IMR-90 (cell line): Measurements from ENCODE around the gene CRYGA. TPM values are rescaled to one million over a fixed set of nuclear protein-coding genes. Genes with fewer than 3 reads are reported as not detected.

Source experiments
- ATAC-seq: fragments of 200-7000 bp; cut with Tn5 transposase; 2 replicates; pipeline ENCODE4 v1.9.1; 2020; ENCODE audit warnings: low read depth, mild to moderate bottlenecking, moderate library complexity
- BruUV-seq: library from RNA; stranded (reverse); fragments of 400-500 nt; replicated peaks from 2 replicates; lab custom pipeline; 2021; lab: Mats Ljungman, UMichigan
- CTCF ChIA-PET: fragments of 300-600 bp; formaldehyde crosslinking; extraction: SDS; loops from one replicate; lab custom pipeline; 2021; ENCODE audit warnings: antibody characterized with exemption; lab: Yijun Ruan, JAX
- POLR2A ChIA-PET: fragments of 300-600 bp; sonication (Branson Sonifier 250); formaldehyde crosslinking; loops from one replicate; lab custom pipeline; 2022; ENCODE audit warnings: antibody characterized with exemption; ENCODE audit not compliant: unreplicated experiment; lab: Charles Lee
- DNase-seq: peaks from one replicate; pipeline ENCODE4 v3.0.0; 2013
- H2AFZ ChIP-seq: replicated peaks from 2 replicates; pipeline ENCODE3; 2013; ENCODE audit warnings: low read length, mild to moderate bottlenecking; ENCODE audit not compliant: poor library complexity
- H2AK5ac ChIP-seq: 2 replicates; pipeline ENCODE4 v1.6.1; 2013; ENCODE audit warnings: low read depth, low read length, inconsistent platforms
- H2AK9ac ChIP-seq: replicated peaks from 2 replicates; pipeline ENCODE3; 2013; ENCODE audit warnings: mild to moderate bottlenecking, low read depth, low read length, moderate library complexity; ENCODE audit not compliant: poor library complexity
- H2BK120ac ChIP-seq: 2 replicates; pipeline ENCODE4 v1.6.1; 2013; ENCODE audit warnings: low read depth, low read length, inconsistent platforms
- H2BK15ac ChIP-seq: 3 replicates; pipeline ENCODE4 v1.6.1; 2013; ENCODE audit warnings: low read depth, low read length, inconsistent platforms
- H2BK20ac ChIP-seq: 2 replicates; pipeline ENCODE4 v1.6.1; 2013; ENCODE audit warnings: low read depth, mild to moderate bottlenecking, inconsistent platforms, low read length, moderate library complexity
- H2BK5ac ChIP-seq: 2 replicates; pipeline ENCODE4 v1.6.1; 2013; ENCODE audit warnings: mild to moderate bottlenecking, low read depth, low read length, inconsistent platforms; ENCODE audit not compliant: poor library complexity, severe bottlenecking
- H3K14ac ChIP-seq: replicated peaks from 2 replicates; pipeline ENCODE4 v1.6.1; 2013; ENCODE audit warnings: low read depth, low read length, inconsistent platforms
- H3K18ac ChIP-seq: 2 replicates; pipeline ENCODE4 v1.6.1; 2013; ENCODE audit warnings: low read depth, low read length, control low read depth
- H3K23ac ChIP-seq: 2 replicates; pipeline ENCODE4 v1.6.1; 2013; ENCODE audit warnings: low read depth, low read length, inconsistent platforms
- H3K27ac ChIP-seq: 2 replicates; pipeline ENCODE4 v1.5.1; 2013; ENCODE audit warnings: mild to moderate bottlenecking, control low read depth, low read length; ENCODE audit not compliant: insufficient read depth
- H3K27me3 ChIP-seq: 2 replicates; pipeline ENCODE4 v1.6.1; 2013; ENCODE audit warnings: low read length; ENCODE audit not compliant: control insufficient read depth, insufficient read depth
- H3K36me3 ChIP-seq: 2 replicates; pipeline ENCODE4 v1.6.1; 2013; ENCODE audit warnings: low read length, mixed read lengths; ENCODE audit not compliant: control insufficient read depth, insufficient read depth
- H3K4ac ChIP-seq: 2 replicates; pipeline ENCODE4 v1.6.1; 2013; ENCODE audit warnings: low read depth, low read length, inconsistent platforms
- H3K4me1 ChIP-seq: 2 replicates; pipeline ENCODE4 v1.6.1; 2013; ENCODE audit warnings: low read length, mixed read lengths; ENCODE audit not compliant: control insufficient read depth, insufficient read depth
- H3K4me2 ChIP-seq: 2 replicates; pipeline ENCODE4 v1.6.1; 2013; ENCODE audit warnings: low read depth, mild to moderate bottlenecking, control low read depth, low read length, moderate library complexity
- H3K4me3 ChIP-seq: 2 replicates; pipeline ENCODE4 v1.5.1; 2013; ENCODE audit warnings: low read depth, mild to moderate bottlenecking, control low read depth, low read length, moderate library complexity; ENCODE audit not compliant: insufficient read depth
- H3K56ac ChIP-seq: 2 replicates; pipeline ENCODE4 v1.6.1; 2013; ENCODE audit warnings: low read length, inconsistent platforms; ENCODE audit not compliant: insufficient read depth; ENCODE audit errors: extremely low read depth
- H3K79me1 ChIP-seq, 2 experiments: 2 replicates each; pipeline ENCODE4 v1.6.1; 2013; ENCODE audit warnings: low read length in 2 of 2, inconsistent platforms in 1 of 2, low read depth in 1 of 2
- H3K9ac ChIP-seq: 2 replicates; pipeline ENCODE4 v1.6.1; 2013; ENCODE audit warnings: low read depth, low read length, control low read depth
- H3K9me1 ChIP-seq: 2 replicates; pipeline ENCODE4 v1.6.1; 2013; ENCODE audit warnings: low read length, inconsistent platforms; ENCODE audit not compliant: insufficient read depth
- H3K9me3 ChIP-seq: 2 replicates; pipeline ENCODE4 v1.6.1; 2013; ENCODE audit warnings: low read length; ENCODE audit not compliant: control insufficient read depth, insufficient read depth
- H4K20me1 ChIP-seq: 2 replicates; pipeline ENCODE4 v1.6.1; 2013; ENCODE audit warnings: low read length, inconsistent platforms; ENCODE audit not compliant: insufficient read depth
- H4K5ac ChIP-seq: 2 replicates; pipeline ENCODE4 v1.6.1; 2013; ENCODE audit warnings: mild to moderate bottlenecking, low read depth, low read length, control low read depth
- H4K8ac ChIP-seq, 2 experiments: 2 replicates each; pipeline ENCODE4 v1.6.1; 2013; ENCODE audit warnings: low read depth in 2 of 2, low read length in 2 of 2, control low read depth in 1 of 2, inconsistent platforms in 1 of 2
- H4K91ac ChIP-seq: 2 replicates; pipeline ENCODE4 v1.6.1; 2013; ENCODE audit warnings: low read depth, low read length, inconsistent platforms; ENCODE audit not compliant: insufficient read depth
- BHLHE40 ChIP-seq: fragments of 150-350 bp; IDR thresholded peaks from 2 replicates; pipeline ENCODE4 v1.6.1; 2016; ENCODE audit warnings: mild to moderate bottlenecking, low read depth, low read length
- CEBPB ChIP-seq: IDR thresholded peaks from 2 replicates; pipeline ENCODE4 v1.6.1; 2012; ENCODE audit warnings: low read depth, low read length, improper control_type of control experiment
- CHD1 ChIP-seq: IDR thresholded peaks from 2 replicates; pipeline ENCODE4 v1.6.1; 2012; ENCODE audit warnings: low read depth, low read length, improper control_type of control experiment
- FOS ChIP-seq: fragments of 150-350 bp; IDR thresholded peaks from 2 replicates; pipeline ENCODE4 v1.6.1; 2016; ENCODE audit warnings: low read depth, low read length
- MAFK ChIP-seq: IDR thresholded peaks from 2 replicates; pipeline ENCODE4 v1.6.1; 2012; ENCODE audit warnings: low read depth, low read length, improper control_type of control experiment
- MAZ ChIP-seq: IDR thresholded peaks from 2 replicates; pipeline ENCODE4 v1.6.1; 2012; ENCODE audit warnings: low read depth, mild to moderate bottlenecking, low read length, improper control_type of control experiment, moderate library complexity, borderline replicate concordance
- MXI1 ChIP-seq: IDR thresholded peaks from 2 replicates; pipeline ENCODE4 v1.6.1; 2012; ENCODE audit warnings: low read depth, mild to moderate bottlenecking, low read length, moderate library complexity, borderline replicate concordance
- POLR2A ChIP-seq: IDR thresholded peaks from 2 replicates; pipeline ENCODE4 v1.6.1; 2012; ENCODE audit warnings: mild to moderate bottlenecking, low read depth, low read length
- RAD21 ChIP-seq: IDR thresholded peaks from 2 replicates; pipeline ENCODE4 v1.6.1; 2012; ENCODE audit warnings: low read length, improper control_type of control experiment
- RFX5 ChIP-seq: IDR thresholded peaks from 2 replicates; pipeline ENCODE4 v1.8.0; 2012; ENCODE audit warnings: low read depth, mild to moderate bottlenecking, low read length, moderate library complexity
- SMC3 ChIP-seq: fragments of 150-350 bp; IDR thresholded peaks from 2 replicates; pipeline ENCODE4 v1.6.1; 2016; ENCODE audit warnings: low read depth, mild to moderate bottlenecking, antibody characterized with exemption, low read length, moderate library complexity
- WGBS, 2 experiments: methylation state at CpG; one replicate each; pipeline versions ENCODE4 v1.1.5 to v1.1.7; 2013; ENCODE audit warnings: missing lambda C conversion rate in 2 of 2; ENCODE audit not compliant: insufficient read length in 1 of 2; ENCODE audit errors: extremely low coverage in 2 of 2; 5-methylcytosine and 5-hydroxymethylcytosine counted together
- dilution Hi-C: fragments of 300-500 bp; cut with HindIII; formaldehyde crosslinking; loops from one replicate; pipeline ENCODE4 v1.14.3; 2018; ENCODE audit warnings: low sequenced_read_pairs; ENCODE audit not compliant: unreplicated experiment
- in situ Hi-C: fragments of 300-500 bp; cut with MboI; formaldehyde crosslinking; loops from 3 replicates; pipeline ENCODE4 v1.14.3; 2019; ENCODE audit warnings: low sequenced_read_pairs, inconsistent platforms, mixed read lengths
- intact Hi-C: fragments of 100-400 bp; cut with micrococcal nuclease; formaldehyde crosslinking; loops from 2 replicates; pipeline ENCODE4 v1.10.0; 2022
- polyA plus RNA-seq, 3 experiments: library from polyadenylated mRNA; depleted of rRNA; stranded (reverse); fragments of >200 nt; gene quantifications; 2 replicates each; pipeline ENCODE4 v1.2.3, GENCODE V29; 2012; ENCODE audit warnings: low replicate concordance in 1 of 3
- total RNA-seq: library from RNA; depleted of rRNA; stranded (reverse); fragments of >200 nt; gene quantifications from 2 replicates; pipeline ENCODE4 v1.2.3, GENCODE V29; 2012
- TF ChIP-seq, protein P1 (sequence below): fragments of 150-350 bp; IDR thresholded peaks from 2 replicates; pipeline ENCODE4 v1.6.1; 2016; ENCODE audit warnings: low read depth, mild to moderate bottlenecking, low read length, moderate library complexity, borderline replicate concordance
- TF ChIP-seq, protein P2 (sequence below): fragments of 150-350 bp; IDR thresholded peaks from 2 replicates; pipeline ENCODE4 v1.6.1; 2017; ENCODE audit warnings: mild to moderate bottlenecking, antibody characterized with exemption, low read length, low read depth
- TF ChIP-seq, protein P3 (sequence below): conservative IDR thresholded peaks from 2 replicates; pipeline ENCODE4 v1.5.1; 2012; ENCODE audit warnings: mild to moderate bottlenecking, low read depth, low read length, improper control_type of control experiment

Gene CRYGA
- total and polyA plus RNA-seq, 2 of the 4 experiments (the other 2 are of a cell fraction), result not detected

DNA sequence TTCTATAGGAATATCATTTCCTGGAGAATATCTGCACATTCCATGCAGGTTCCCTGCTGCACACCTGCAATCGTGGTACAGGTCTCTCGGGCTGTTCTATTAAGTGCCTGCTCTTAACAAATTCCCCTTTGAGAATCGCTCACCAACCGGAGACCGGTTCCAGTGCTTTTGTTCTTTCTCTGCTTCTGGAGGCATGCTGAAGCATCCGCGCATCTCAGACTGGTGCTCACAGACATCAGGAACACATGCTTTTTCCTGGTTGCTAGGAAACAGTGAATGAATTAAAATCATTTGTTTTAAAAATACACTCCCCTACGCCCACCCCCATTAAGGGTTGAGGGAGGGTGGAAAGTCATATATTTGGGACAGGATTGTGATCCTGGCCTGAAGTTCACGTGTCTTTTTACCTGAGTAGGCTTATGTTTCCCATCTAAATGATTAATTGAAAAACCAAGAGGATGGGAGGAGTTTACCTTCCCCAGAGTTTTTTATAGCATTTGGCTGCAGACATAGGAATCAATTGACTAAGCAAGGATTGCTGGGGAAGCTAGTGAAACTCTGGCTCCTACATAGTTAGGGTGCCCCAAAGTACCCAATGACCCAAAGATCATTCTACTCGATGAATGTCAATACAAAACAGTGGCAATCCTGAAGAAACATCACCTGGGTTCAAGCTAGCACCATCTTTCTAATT is 26.6 kb upstream of the CRYGA start, which contains the start of gene C2orf80:
Gene C2orf80, minus strand, starts transcription at position 221 of the 694 bp plus-strand sequence. CDS start 3,044 bp downstream, outside the sequence.
- H3K27ac ChIP-seq, result no peak within 1 kb of the TSS
- no peaks in the 10 kb centered on the region for H3K9me3 ChIP-seq
- no peak within 1 kb of the TSS for H3K9ac ChIP-seq
- no peak within 1 kb of the TSS for H2BK5ac ChIP-seq
- H3K79me1 ChIP-seq, result no peaks in the 10 kb centered on the region
- H3K4me2 ChIP-seq, result no peak within 1 kb of the TSS
- H3K4me3 ChIP-seq, result no peak within 1 kb of the TSS
- H2AK9ac ChIP-seq, result no peak within 1 kb of the TSS
- WGBS, 2 experiments, result 18% methylated on average over 2 of the region's 10 CpGs; no CpG with 5 or more reads in 1 of the 2 experiments
- no peak within 1 kb of the TSS for H4K8ac ChIP-seq
- peaks cover 2% of the 10 kb centered on the region for H3K27me3 ChIP-seq
- no peak within 1 kb of the TSS for H3K4ac ChIP-seq
- ATAC-seq (no peak), DNase-seq (no peak)
- no peaks in the 10 kb centered on the region for H3K9me1 ChIP-seq
- no peak within 1 kb of the TSS for H2AFZ ChIP-seq
- H3K14ac ChIP-seq, result no peak within 1 kb of the TSS
- intact Hi-C loops (no loop called here), in situ Hi-C loops (no loop called here), dilution Hi-C loops (no loop called here)
- no peak within 1 kb of the TSS for H2BK20ac ChIP-seq
- no peak within 1 kb of the TSS for H4K91ac ChIP-seq
- ChIA-PET POLR2A (no interaction called here), CTCF (interaction anchor here (1.0 kb wide), 1 partner anchor 15 kb away, joined by 3 read pairs; no protein-coding TSS in a partner anchor)
- no TSS peak for BruUV-seq
- H2AK5ac ChIP-seq, result no peak within 1 kb of the TSS
- no peaks in the 10 kb centered on the region for H3K36me3 ChIP-seq
- H2BK120ac ChIP-seq, result no peak within 1 kb of the TSS
- H3K23ac ChIP-seq, result no peak within 1 kb of the TSS
- H4K5ac ChIP-seq, result no peak within 1 kb of the TSS
- no peak within 1 kb of the TSS for H3K56ac ChIP-seq
- no peak within 1 kb of the TSS for H2BK15ac ChIP-seq
- H3K4me1 ChIP-seq, result no peaks in the 10 kb centered on the region
- no peak for TF ChIP-seq RFX5
- TF ChIP-seq MAFK, result no peak
- TF ChIP-seq FOS, result no peak
- TF ChIP-seq BHLHE40, result no peak
- no peak for TF ChIP-seq POLR2A
- TF ChIP-seq, protein P1, sequence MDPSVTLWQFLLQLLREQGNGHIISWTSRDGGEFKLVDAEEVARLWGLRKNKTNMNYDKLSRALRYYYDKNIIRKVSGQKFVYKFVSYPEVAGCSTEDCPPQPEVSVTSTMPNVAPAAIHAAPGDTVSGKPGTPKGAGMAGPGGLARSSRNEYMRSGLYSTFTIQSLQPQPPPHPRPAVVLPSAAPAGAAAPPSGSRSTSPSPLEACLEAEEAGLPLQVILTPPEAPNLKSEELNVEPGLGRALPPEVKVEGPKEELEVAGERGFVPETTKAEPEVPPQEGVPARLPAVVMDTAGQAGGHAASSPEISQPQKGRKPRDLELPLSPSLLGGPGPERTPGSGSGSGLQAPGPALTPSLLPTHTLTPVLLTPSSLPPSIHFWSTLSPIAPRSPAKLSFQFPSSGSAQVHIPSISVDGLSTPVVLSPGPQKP, result no peak
- TF ChIP-seq MAZ, result no peak
- no peak for TF ChIP-seq CEBPB
- TF ChIP-seq, protein P2, sequence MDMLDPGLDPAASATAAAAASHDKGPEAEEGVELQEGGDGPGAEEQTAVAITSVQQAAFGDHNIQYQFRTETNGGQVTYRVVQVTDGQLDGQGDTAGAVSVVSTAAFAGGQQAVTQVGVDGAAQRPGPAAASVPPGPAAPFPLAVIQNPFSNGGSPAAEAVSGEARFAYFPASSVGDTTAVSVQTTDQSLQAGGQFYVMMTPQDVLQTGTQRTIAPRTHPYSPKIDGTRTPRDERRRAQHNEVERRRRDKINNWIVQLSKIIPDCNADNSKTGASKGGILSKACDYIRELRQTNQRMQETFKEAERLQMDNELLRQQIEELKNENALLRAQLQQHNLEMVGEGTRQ, result no peak
- TF ChIP-seq SMC3, result no peak
- TF ChIP-seq, protein P3, sequence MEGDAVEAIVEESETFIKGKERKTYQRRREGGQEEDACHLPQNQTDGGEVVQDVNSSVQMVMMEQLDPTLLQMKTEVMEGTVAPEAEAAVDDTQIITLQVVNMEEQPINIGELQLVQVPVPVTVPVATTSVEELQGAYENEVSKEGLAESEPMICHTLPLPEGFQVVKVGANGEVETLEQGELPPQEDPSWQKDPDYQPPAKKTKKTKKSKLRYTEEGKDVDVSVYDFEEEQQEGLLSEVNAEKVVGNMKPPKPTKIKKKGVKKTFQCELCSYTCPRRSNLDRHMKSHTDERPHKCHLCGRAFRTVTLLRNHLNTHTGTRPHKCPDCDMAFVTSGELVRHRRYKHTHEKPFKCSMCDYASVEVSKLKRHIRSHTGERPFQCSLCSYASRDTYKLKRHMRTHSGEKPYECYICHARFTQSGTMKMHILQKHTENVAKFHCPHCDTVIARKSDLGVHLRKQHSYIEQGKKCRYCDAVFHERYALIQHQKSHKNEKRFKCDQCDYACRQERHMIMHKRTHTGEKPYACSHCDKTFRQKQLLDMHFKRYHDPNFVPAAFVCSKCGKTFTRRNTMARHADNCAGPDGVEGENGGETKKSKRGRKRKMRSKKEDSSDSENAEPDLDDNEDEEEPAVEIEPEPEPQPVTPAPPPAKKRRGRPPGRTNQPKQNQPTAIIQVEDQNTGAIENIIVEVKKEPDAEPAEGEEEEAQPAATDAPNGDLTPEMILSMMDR, result no peak
- TF ChIP-seq MXI1, result no peak
- no peak for TF ChIP-seq RAD21
- TF ChIP-seq CHD1, result no peak
- H3K18ac ChIP-seq, result no peak within 1 kb of the TSS
- H4K20me1 ChIP-seq, result no peaks in the 10 kb centered on the region
